ENCODE data around the gene BAHCC1. TPM values are rescaled to one million over a fixed set of nuclear protein-coding genes. Genes with fewer than 3 reads are reported as not detected.

The BAHCC1 gene
- total RNA-seq, 1 experiment from 2014 or later = 0.17 TPM

DNA sequence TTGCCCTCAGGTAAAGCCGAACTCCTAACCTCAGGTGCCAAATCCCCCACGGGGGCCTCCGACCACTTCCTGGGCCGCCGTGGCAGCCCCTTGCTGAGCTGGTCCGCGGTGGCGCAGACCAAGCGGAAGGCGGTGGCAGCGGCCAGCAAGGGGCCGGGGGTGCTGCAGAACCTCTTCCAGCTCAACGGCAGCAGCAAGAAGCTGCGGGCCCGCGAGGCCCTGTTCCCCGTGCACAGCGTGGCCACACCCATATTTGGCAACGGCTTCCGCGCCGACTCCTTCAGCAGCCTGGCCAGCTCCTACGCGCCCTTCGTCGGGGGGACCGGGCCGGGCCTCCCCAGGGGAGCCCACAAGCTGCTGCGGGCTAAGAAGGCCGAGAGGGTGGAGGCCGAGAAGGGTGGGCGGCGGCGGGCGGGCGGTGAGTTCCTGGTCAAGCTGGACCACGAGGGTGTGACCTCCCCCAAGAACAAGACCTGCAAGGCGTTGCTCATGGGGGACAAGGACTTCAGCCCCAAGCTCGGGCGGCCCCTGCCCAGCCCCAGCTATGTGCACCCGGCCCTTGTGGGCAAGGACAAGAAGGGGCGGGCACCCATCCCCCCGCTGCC lies 65.7 kb downstream of the BAHCC1 start:
- DNase-seq = peak; percentile 24
- H3K4me1 Mint-ChIP-seq (ENCODE audit: low read depth, unreplicated experiment) = peaks cover 9% of the 10 kb centered on the region

DNA sequence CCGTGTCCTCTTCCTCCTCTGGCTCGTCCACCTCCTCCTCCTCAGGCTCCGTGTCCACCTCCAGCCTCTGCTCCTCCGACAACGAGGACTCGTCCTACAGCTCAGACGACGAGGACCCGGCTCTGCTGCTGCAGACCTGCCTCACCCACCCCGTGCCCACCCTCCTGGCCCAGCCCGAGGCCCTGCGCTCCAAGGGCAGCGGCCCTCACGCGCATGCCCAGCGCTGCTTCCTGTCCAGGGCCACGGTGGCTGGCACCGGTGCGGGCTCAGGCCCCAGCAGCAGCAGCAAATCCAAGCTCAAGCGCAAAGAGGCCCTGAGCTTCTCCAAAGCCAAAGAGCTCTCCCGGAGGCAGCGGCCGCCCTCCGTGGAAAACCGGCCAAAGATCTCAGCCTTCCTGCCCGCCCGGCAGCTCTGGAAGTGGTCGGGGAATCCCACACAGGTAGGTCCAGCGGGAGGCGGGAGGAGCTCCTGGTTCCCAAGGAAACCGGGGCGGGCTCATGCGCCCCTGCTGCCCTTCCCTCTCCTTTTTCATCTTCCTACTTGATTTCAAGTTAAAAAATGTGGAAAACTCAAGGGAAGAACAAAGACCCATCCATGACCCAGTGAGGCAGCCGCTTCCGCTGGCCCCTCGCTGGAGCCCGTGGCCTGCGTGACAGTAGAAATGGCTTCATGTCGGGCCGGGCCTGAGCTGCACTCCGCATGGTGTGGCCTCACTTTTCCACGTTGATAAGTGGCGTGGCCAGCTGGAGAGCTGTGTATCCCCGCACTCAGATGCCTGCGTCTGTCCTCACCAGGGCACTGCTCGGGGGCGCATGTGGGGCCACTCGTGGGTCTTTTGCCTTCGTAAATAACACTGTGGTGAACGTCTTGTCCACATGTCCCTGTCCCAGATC lies 66.6 kb downstream of the BAHCC1 start:
- H3K9me3 Mint-ChIP-seq (ENCODE audit: low read depth, unreplicated experiment) = no peaks in the 10 kb centered on the region
- H3K4me3 Mint-ChIP-seq (ENCODE audit: low read depth, unreplicated experiment) = no peak overlapping the region
- intact Hi-C loops (cut with micrococcal nuclease; ENCODE audit: unreplicated experiment) = no loop called here
- peaks cover 40% of the 10 kb centered on the region for H3K27me3 Mint-ChIP-seq (ENCODE audit: unreplicated experiment)
- no TSS peak for BruUV-seq (replicated peaks)
- peaks cover 5% of the 10 kb centered on the region for H3K36me3 Mint-ChIP-seq (ENCODE audit: insufficient read depth, unreplicated experiment)
- H3K27ac Mint-ChIP-seq (ENCODE audit: unreplicated experiment) = no peak overlapping the region
- peaks cover 9% of the 10 kb centered on the region for H3K4me1 Mint-ChIP-seq (ENCODE audit: low read depth, unreplicated experiment)
- no peak for DNase-seq
- CTCF ChIA-PET = interaction anchor here (0.5 to 1.2 kb wide), 2 partner anchors 25 to 32 kb away, joined by 3 to 4 read pairs; no protein-coding TSS in a partner anchor
- TF ChIP-seq, protein P1, sequence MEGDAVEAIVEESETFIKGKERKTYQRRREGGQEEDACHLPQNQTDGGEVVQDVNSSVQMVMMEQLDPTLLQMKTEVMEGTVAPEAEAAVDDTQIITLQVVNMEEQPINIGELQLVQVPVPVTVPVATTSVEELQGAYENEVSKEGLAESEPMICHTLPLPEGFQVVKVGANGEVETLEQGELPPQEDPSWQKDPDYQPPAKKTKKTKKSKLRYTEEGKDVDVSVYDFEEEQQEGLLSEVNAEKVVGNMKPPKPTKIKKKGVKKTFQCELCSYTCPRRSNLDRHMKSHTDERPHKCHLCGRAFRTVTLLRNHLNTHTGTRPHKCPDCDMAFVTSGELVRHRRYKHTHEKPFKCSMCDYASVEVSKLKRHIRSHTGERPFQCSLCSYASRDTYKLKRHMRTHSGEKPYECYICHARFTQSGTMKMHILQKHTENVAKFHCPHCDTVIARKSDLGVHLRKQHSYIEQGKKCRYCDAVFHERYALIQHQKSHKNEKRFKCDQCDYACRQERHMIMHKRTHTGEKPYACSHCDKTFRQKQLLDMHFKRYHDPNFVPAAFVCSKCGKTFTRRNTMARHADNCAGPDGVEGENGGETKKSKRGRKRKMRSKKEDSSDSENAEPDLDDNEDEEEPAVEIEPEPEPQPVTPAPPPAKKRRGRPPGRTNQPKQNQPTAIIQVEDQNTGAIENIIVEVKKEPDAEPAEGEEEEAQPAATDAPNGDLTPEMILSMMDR (IDR thresholded peaks at IDR 0.05; ENCODE audit: unreplicated experiment) = no peak

More for the DNA sequence above, 65.7 kb downstream of the BAHCC1 start:
- Mint-ChIP-seq H3K27me3 (ENCODE audit: unreplicated experiment) (peaks cover 34% of the 10 kb centered on the region), H3K27ac (ENCODE audit: unreplicated experiment) (no peak overlapping the region), H3K36me3 (ENCODE audit: insufficient read depth, unreplicated experiment) (peaks cover 5% of the 10 kb centered on the region), H3K4me3 (ENCODE audit: low read depth, unreplicated experiment) (no peak overlapping the region), H3K9me3 (ENCODE audit: low read depth, unreplicated experiment) (no peaks in the 10 kb centered on the region)
- BruUV-seq (replicated peaks) = no TSS peak
- TF ChIP-seq, protein P1 (IDR thresholded peaks at IDR 0.05; ENCODE audit: unreplicated experiment) = no peak
- intact Hi-C loops (cut with micrococcal nuclease; ENCODE audit: unreplicated experiment) = no loop called here
- CTCF ChIA-PET = interaction anchor here (1.2 kb wide), 2 partner anchors 24 to 31 kb away, joined by 3 read pairs; no protein-coding TSS in a partner anchor

- TF ChIP-seq, protein P1 (IDR thresholded peaks at IDR 0.05; ENCODE audit: unreplicated experiment) = no peak
- CTCF ChIA-PET = no interaction called here
Observed at GRCh38 chr17:81462506-81463125, 67.4 kb downstream of the BAHCC1 start.

DNA sequence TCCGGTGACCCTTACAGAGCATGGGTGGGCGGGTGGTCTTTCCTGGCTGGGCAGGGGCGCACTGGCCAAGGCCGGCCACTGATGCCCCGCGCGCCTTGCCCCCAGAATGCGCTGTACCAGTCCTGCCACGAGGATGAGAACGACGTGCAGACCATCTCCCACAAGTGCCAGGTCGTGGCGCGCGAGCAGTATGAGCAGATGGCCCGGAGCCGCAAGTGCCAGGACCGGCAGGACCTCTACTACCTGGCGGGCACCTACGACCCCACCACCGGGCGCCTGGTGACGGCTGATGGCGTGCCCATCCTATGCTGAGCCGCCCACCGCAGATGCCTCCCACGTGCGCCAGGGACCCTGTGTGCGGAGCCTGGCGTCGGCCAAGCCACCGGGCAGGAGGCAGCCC lies 68.2 kb downstream of the BAHCC1 start:
- Mint-ChIP-seq H3K9me3 (ENCODE audit: low read depth, unreplicated experiment) (no peaks in the 10 kb centered on the region), H3K36me3 (ENCODE audit: insufficient read depth, unreplicated experiment) (peaks cover 5% of the 10 kb centered on the region), H3K4me1 (ENCODE audit: low read depth, unreplicated experiment) (peaks cover 9% of the 10 kb centered on the region), H3K4me3 (ENCODE audit: low read depth, unreplicated experiment) (no peak overlapping the region), H3K27ac (ENCODE audit: unreplicated experiment) (no peak overlapping the region), H3K27me3 (ENCODE audit: unreplicated experiment) (peaks cover 46% of the 10 kb centered on the region)
- CTCF ChIA-PET = no interaction called here
- intact Hi-C loops (cut with micrococcal nuclease; ENCODE audit: unreplicated experiment) = no loop called here
- TF ChIP-seq, protein P1 (IDR thresholded peaks at IDR 0.05; ENCODE audit: unreplicated experiment) = no peak
- no peak for DNase-seq
- BruUV-seq (replicated peaks) = no TSS peak

More at GRCh38 chr17:81462506-81463125, 67.4 kb downstream of the BAHCC1 start:
- Mint-ChIP-seq H3K36me3 (ENCODE audit: insufficient read depth, unreplicated experiment) (peaks cover 5% of the 10 kb centered on the region), H3K27ac (ENCODE audit: unreplicated experiment) (no peak overlapping the region), H3K4me3 (ENCODE audit: low read depth, unreplicated experiment) (no peak overlapping the region), H3K4me1 (ENCODE audit: low read depth, unreplicated experiment) (peaks cover 9% of the 10 kb centered on the region), H3K27me3 (ENCODE audit: unreplicated experiment) (peaks cover 46% of the 10 kb centered on the region), H3K9me3 (ENCODE audit: low read depth, unreplicated experiment) (no peaks in the 10 kb centered on the region)
- no TSS peak for BruUV-seq (replicated peaks)
- DNase-seq = no peak
- intact Hi-C loops (cut with micrococcal nuclease; ENCODE audit: unreplicated experiment) = no loop called here

All from Calu3 (cell line).